AG09309 (cell line): Measurements from ENCODE around the gene PTPRN2.

ENCODE experiments used
- DNase-seq: peaks from one replicate; pipeline ENCODE4 v3.0.0-alpha.2; 2010; ENCODE audit warnings: low read depth
- H3K4me3 ChIP-seq: 2 replicates; pipeline ENCODE4 v1.5.1; 2011; ENCODE audit warnings: mild to moderate bottlenecking, low read depth, low read length, moderate library complexity; ENCODE audit not compliant: control insufficient read depth
- TF ChIP-seq, protein P1 (sequence below): IDR thresholded peaks from 2 replicates; pipeline ENCODE4 v1.5.1; 2011; ENCODE audit warnings: mild to moderate bottlenecking, low read depth, low read length, inconsistent platforms; ENCODE audit not compliant: insufficient read depth, control insufficient read depth; ENCODE audit errors: missing control alignments

PTPRN2 gene

DNA sequence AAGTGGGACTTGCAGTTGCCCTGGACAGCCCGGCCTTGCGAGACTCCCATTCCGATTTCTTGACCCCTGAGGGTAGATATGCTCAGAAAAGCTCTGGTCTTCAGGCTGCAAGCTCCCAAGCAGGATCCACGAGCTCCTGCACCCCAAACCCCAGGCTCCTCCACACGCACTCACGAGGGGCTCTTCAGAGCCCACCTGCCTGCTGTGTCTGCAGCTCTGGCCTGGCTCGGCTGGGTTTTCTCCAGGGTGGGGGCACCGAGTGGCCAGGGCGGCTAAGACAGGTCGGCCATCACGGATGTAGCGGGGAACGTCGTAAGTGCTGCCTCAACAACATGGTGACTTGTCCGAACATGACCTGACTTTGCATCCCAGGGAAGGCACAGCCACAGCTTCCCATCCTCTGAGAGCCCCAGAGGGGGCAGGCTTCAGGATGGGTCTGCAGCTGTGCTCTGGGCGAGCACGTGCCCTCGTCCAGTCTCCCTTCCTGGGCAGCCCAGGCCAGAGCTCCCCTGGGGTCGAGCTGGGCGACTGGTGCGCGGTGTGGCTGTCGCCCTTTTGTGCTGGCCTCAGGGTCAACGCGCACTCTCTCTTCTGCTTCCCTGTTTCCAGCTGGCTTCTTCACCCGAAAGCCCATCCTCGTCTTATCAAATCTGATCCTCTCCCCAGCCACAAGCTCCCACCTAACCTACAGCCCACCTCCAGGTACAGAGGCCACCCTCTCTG is 835.5 kb downstream of the PTPRN2 start:
- DNase-seq: no peak
- TF ChIP-seq, protein P1, sequence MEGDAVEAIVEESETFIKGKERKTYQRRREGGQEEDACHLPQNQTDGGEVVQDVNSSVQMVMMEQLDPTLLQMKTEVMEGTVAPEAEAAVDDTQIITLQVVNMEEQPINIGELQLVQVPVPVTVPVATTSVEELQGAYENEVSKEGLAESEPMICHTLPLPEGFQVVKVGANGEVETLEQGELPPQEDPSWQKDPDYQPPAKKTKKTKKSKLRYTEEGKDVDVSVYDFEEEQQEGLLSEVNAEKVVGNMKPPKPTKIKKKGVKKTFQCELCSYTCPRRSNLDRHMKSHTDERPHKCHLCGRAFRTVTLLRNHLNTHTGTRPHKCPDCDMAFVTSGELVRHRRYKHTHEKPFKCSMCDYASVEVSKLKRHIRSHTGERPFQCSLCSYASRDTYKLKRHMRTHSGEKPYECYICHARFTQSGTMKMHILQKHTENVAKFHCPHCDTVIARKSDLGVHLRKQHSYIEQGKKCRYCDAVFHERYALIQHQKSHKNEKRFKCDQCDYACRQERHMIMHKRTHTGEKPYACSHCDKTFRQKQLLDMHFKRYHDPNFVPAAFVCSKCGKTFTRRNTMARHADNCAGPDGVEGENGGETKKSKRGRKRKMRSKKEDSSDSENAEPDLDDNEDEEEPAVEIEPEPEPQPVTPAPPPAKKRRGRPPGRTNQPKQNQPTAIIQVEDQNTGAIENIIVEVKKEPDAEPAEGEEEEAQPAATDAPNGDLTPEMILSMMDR: no peak
- no peak overlapping the region for H3K4me3 ChIP-seq

DNA sequence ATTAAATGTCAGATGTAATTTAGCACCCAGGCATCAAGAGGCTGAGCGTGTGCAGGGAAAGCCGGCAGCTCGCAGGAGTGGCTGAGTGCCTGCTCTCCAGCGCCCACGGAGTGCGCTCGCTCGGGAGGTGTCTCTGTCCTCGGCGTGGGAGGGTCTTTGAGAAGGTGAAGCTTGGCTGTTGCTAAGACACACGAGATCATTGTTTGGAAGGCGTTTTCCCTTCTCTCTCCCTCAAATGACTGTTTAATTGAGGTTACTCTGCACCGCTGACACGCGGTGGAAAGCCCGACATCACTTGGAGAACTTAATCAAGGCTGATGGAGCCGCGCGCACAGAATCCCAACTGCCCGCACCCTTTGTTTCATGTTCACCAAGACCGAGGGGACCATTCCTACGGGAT is 836.2 kb downstream of the PTPRN2 start:
- no peak overlapping the region for H3K4me3 ChIP-seq
- TF ChIP-seq, protein P1: no peak
- no peak for DNase-seq

DNA sequence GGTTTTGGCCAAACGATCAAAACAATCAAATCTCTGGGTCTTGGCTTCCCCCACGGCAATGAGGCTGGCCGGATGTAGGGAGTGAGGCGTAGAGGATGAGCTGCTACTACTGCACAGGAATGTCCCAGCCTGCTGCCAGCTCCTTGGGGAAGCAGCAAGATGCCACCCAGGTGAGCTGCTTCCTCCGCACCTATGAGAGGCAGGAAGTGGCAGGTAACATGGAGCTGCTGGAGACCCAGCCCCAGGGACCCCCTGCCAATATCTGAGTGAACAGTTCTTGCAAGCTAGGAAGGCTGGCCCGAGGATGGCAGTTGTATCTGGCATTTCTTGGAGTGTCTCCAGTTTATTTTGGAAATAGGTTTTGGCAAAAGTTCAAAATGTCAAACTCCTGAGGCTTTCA is 837.3 kb downstream of the PTPRN2 start:
- TF ChIP-seq, protein P1: no peak
- no peak for DNase-seq
- no peak overlapping the region for H3K4me3 ChIP-seq

DNA sequence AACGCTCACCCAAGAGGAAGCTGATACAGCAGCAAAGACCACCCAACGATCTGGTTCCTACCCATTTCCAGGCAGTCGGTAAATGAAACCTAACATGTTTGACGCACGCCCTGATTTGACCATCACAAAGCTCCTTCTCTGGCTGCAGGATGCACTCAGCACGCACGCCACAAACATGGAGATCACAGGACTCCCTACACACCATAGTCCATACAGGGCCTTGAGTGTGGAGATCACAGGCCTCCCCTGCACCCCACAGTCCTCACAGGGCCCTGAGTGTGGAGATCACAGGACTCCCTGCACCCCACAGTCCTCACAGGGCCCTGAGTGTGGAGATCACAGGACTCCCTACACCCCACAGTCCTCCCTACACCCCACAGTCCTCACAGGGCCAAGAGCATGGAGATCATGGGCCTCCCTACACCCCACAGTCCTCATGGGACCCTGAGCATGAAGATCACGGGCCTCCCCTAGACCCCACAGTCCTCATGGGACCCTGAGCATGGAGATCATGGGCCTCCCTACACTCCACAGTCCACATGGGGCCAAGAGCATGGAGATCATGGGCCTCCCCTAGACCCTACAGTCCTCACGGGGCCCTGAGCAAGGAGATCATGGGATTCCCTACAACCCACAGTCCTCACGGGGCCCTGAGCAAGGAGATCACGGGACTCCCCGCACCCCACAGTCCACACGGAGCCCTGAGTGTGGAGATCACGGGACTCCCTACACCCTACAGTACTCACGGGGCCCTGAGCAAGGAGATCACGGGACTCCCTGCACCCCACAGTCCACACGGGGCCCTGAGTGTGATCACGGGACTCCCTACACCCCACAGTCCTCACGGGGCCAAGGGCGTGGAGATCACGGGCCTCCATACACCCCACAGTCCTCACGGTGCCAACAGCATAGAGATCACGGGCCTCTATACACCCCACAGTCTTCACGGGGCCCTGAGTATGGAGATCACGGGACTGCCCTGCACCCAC is 841.6 kb downstream of the PTPRN2 start:
- TF ChIP-seq, protein P1: no peak
- DNase-seq: no peak
- no peak overlapping the region for H3K4me3 ChIP-seq

DNA sequence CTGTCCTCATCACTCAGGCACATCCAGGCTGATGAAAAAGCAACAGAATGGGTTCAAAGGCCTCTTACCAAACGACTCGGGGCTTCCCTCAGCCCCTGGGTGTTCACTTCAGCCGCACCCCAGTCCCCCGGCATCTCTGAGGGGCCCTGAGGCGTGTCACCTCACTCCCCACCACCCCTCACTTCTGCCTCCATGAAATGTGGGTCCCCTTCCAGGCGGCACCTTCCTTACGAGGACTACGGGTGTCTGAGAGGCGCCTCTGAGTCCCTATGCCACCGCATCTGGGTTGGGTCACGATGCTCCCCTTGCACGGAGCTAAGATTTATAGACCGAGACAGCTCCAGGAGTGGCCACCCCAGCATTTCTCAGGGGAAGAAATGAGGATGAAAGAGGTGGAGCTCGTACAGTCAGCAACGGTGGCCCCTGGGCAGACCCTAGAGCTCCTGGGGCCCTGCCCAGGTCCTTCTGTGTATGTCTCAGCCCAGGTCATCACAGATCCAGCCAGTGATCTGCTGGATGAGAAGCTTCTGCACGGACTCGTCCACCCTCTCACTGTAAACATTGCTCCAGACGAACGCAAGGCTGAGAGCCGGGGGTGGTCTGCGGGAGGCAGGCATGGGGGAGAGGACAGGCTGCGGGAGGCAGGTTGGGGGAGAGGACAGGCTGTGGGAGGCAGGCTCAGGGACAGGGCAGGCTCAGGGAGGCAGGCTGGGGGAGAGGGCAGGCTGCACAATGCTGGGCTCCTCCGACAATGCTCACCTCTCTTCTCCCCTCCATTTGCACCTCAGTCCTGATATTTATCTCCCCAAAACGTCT is 842.6 kb downstream of the PTPRN2 start:
- TF ChIP-seq, protein P1: no peak
- no peak overlapping the region for H3K4me3 ChIP-seq
- no peak for DNase-seq
